GM12878 (cell line): Measurements from ENCODE around the gene ZNF385C. TPM values are rescaled to one million over a fixed set of nuclear protein-coding genes. Genes with fewer than 3 reads are reported as not detected.

Experiments used
- ATAC-seq: fragments of 200-7000 bp; cut with Tn5 transposase; 3 replicates; pipeline ENCODE4 v1.9.1; 2020; ENCODE audit warnings: mild to moderate bottlenecking, moderate library complexity
- BruUV-seq: library from RNA; stranded (reverse); fragments of 400-500 nt; replicated peaks from 2 replicates; lab custom pipeline; 2021; lab: Mats Ljungman, UMichigan
- CTCF ChIA-PET: fragments of 300-600 bp; sonication (Branson Sonifier 250); formaldehyde crosslinking; extraction: SDS; loops from one replicate; lab custom pipeline; 2021; ENCODE audit warnings: inconsistent platforms; lab: Yijun Ruan, JAX
- POLR2A ChIA-PET: fragments of 350-600 bp; formaldehyde crosslinking; extraction: SDS; loops from one replicate; lab custom pipeline; 2021; ENCODE audit warnings: inconsistent platforms; lab: Charles Lee
- RAD21 ChIA-PET: fragments of 300-600 bp; sonication (Branson Sonifier 250); formaldehyde crosslinking; loops from one replicate; lab custom pipeline; 2023; ENCODE audit warnings: antibody characterized with exemption; ENCODE audit not compliant: unreplicated experiment; lab: Charles Lee
- SMC1A ChIA-PET: fragments of 300-600 bp; sonication (Branson Sonifier 250); formaldehyde crosslinking; loops from one replicate; lab custom pipeline; 2023; ENCODE audit not compliant: unreplicated experiment, uncharacterized antibody; lab: Charles Lee
- DNase-seq: peaks from one replicate; pipeline ENCODE4 v3.0.0-alpha.2; 2011; ENCODE audit warnings: low read depth, low spot score
- FAIRE-seq: peaks from 3 replicates; lab custom pipeline; 2011; peaks lifted over from hg19 to GRCh38; lab: Jason Lieb, UNC
- H2AFZ ChIP-seq: 2 replicates; pipeline ENCODE4 v1.6.0; 2011; ENCODE audit warnings: low read depth, low read length, control low read depth; ENCODE audit not compliant: control insufficient read depth
- H3K27ac ChIP-seq: 2 replicates; pipeline ENCODE4 v1.5.1; 2011; ENCODE audit warnings: control low read depth; ENCODE audit not compliant: control insufficient read depth, insufficient read depth
- H3K27me3 ChIP-seq, 2 experiments: replicated peaks in 1 of 2; 2 replicates each; pipeline versions ENCODE4 v1.6.0 to v1.6.1; 2011; ENCODE audit warnings: low read length in 1 of 2; ENCODE audit not compliant: control insufficient read depth in 2 of 2, insufficient read depth in 2 of 2
- H3K36me3 ChIP-seq, 2 experiments: 2 replicates each; pipeline ENCODE4 v1.5.1; 2011; ENCODE audit warnings: low read length in 1 of 2; ENCODE audit not compliant: control insufficient read depth in 2 of 2, insufficient read depth in 2 of 2
- H3K4me1 ChIP-seq: 2 replicates; pipeline ENCODE4 v1.6.1; 2011; ENCODE audit warnings: mild to moderate bottlenecking, low read length, moderate library complexity, mixed read lengths; ENCODE audit not compliant: control insufficient read depth, insufficient read depth
- H3K4me2 ChIP-seq: 2 replicates; pipeline ENCODE4 v1.6.0; 2011; ENCODE audit warnings: control low read depth; ENCODE audit not compliant: control insufficient read depth, insufficient read depth
- H3K4me3 ChIP-seq: fragments of 200-600 bp; sonication (generic); 2 replicates; pipeline ENCODE4 v1.5.1; 2016
- H3K79me2 ChIP-seq: 2 replicates; pipeline ENCODE4 v1.6.0; 2011; ENCODE audit warnings: low read length; ENCODE audit not compliant: control insufficient read depth, insufficient read depth
- H3K9ac ChIP-seq: 2 replicates; pipeline ENCODE4 v1.8.0; 2011; ENCODE audit warnings: low read length, control low read depth, mixed read lengths; ENCODE audit not compliant: control insufficient read depth, insufficient read depth
- H3K9me3 ChIP-seq: replicated peaks from 3 replicates; pipeline ENCODE4 v1.5.1; 2011; ENCODE audit warnings: mild to moderate bottlenecking, low read length; ENCODE audit not compliant: control insufficient read depth, insufficient read depth
- H4K20me1 ChIP-seq: 2 replicates; pipeline ENCODE4 v1.6.0; 2011; ENCODE audit not compliant: control insufficient read depth, insufficient read depth
- E4F1 ChIP-seq: fragments of 450-650 bp; IDR thresholded peaks from 2 replicates; pipeline ENCODE4 v1.6.1; 2018; ENCODE audit warnings: borderline replicate concordance, mild to moderate bottlenecking; ENCODE audit not compliant: partially characterized antibody
- EGR1 ChIP-seq, 2 experiments: IDR thresholded peaks; 1 replicate in 1 of 2; 2 replicates in 1 of 2; pipeline ENCODE4 v1.6.1; 2011 to 2012; ENCODE audit warnings: low read depth in 2 of 2, low read length in 2 of 2, borderline replicate concordance in 1 of 2, mild to moderate bottlenecking in 1 of 2, moderate library complexity in 1 of 2
- ETV6 ChIP-seq, 2 experiments: fragments of 450-650 bp in 1 of 2; IDR thresholded peaks in 1 of 2; conservative IDR thresholded peaks in 1 of 2; 2 replicates each; pipeline ENCODE4 v1.6.1; 2014; ENCODE audit warnings: antibody characterized with exemption in 1 of 2, borderline replicate concordance in 1 of 2, low read depth in 1 of 2, mild to moderate bottlenecking in 1 of 2, moderate library complexity in 1 of 2
- MTA3 ChIP-seq: IDR thresholded peaks from 2 replicates; pipeline ENCODE4 v1.6.1; 2012; ENCODE audit warnings: low read length, inconsistent platforms, borderline replicate concordance
- NKRF ChIP-seq: fragments of 450-650 bp; conservative IDR thresholded peaks from 2 replicates; pipeline ENCODE4 v1.6.1; 2017; ENCODE audit warnings: mild to moderate bottlenecking, moderate library complexity
- ZNF207 ChIP-seq: fragments of 450-650 bp; IDR thresholded peaks from 2 replicates; pipeline ENCODE4 v1.6.1; 2014; ENCODE audit warnings: antibody characterized with exemption, mild to moderate bottlenecking, borderline replicate concordance
- WGBS: methylation state at CpG from one replicate; pipeline ENCODE4 v1.1.6; 2016; ENCODE audit warnings: low lambda C conversion rate; ENCODE audit not compliant: insufficient replicate concordance, insufficient coverage; ENCODE audit errors: missing lambda C conversion rate; 5-methylcytosine and 5-hydroxymethylcytosine counted together
- in situ Hi-C: fragments of 300-500 bp; cut with MboI; formaldehyde crosslinking; loops from 9 replicates; pipeline ENCODE4 v1.14.3; 2018; ENCODE audit warnings: mixed read lengths
- intact Hi-C: fragments of 100-400 bp; cut with micrococcal nuclease; formaldehyde crosslinking; loops from one replicate; pipeline ENCODE4 v1.14.2; 2022; ENCODE audit not compliant: unreplicated experiment
- polyA plus RNA-seq, 11 experiments: library from polyadenylated mRNA; depleted of rRNA in 4 of 11; unstranded in 6 of 11; stranded (reverse) in 5 of 11; fragments of >200 nt; fragmentation: Nextera tagmentation in 4 of 11; fragmentation: Illumina TruSeq in 1 of 11; extraction: Ambion mirVana in 4 of 11; extraction: Trizol in 1 of 11; gene quantifications; 1 replicate in 1 of 11; 2 replicates in 10 of 11; pipeline versions ENCODE4 v1.2.1 to v1.2.3, GENCODE V29; 2011 to 2016; ENCODE audit warnings: inconsistent platforms in 2 of 11, missing spikeins in 2 of 11, low read depth in 1 of 11
- total RNA-seq, 4 experiments: library from RNA; depleted of rRNA in 3 of 4; stranded (reverse); fragments of >200 nt in 3 of 4; fragmentation: Illumina TruSeq in 1 of 4; extraction: Trizol in 1 of 4; gene quantifications; 2 replicates each; pipeline versions ENCODE4 v1.2.1 to v1.2.3, GENCODE V29; 2013 to 2021
- TF ChIP-seq, protein P1 (sequence below): fragments of 450-650 bp; IDR thresholded peaks from 2 replicates; pipeline ENCODE4 v1.6.1; 2017; ENCODE audit warnings: mild to moderate bottlenecking, low read depth, inconsistent platforms; ENCODE audit not compliant: poor library complexity, severe bottlenecking

ZNF385C gene
- total and polyA plus RNA-seq, 10 of the 15 experiments (the other 5 are each of a cell fraction or from before 2014, with no cell fraction given), result 0.06 to 0.20 (median 0.07) TPM; not detected in 5

GRCh38 chr17:42059815-42060214, 38.5 kb downstream of the ZNF385C start:
- no peak for FAIRE-seq
- no peak overlapping the region for H3K4me3 ChIP-seq
- peaks cover 11% of the 10 kb centered on the region for H3K4me1 ChIP-seq
- H3K27me3 ChIP-seq, result no peaks in the 10 kb centered on the region
- 33% methylated on average over 4 of the region's 4 CpGs for WGBS
- no peaks in the 10 kb centered on the region for H3K36me3 ChIP-seq
- RAD21 ChIA-PET, result no interaction called here
- SMC1A ChIA-PET, result no interaction called here
- POLR2A ChIA-PET, result interaction anchor here (1.2 kb wide), 1 partner anchor 12 kb away, joined by 3 read pairs; no protein-coding TSS in a partner anchor
- no peak overlapping the region; the same call in 1 of the 2 replicates for H2AFZ ChIP-seq
- intact Hi-C loops (loop anchor here (5.0 kb wide), 1 partner anchor 33 kb away; no protein-coding TSS in a partner anchor), in situ Hi-C loops (no loop called here)
- no peak for ATAC-seq
- H3K9me3 ChIP-seq, result peaks cover 8% of the 10 kb centered on the region; the same call in 2 of the 3 replicates
- BruUV-seq, result no TSS peak
- no peak overlapping the region for H3K27ac ChIP-seq
- DNase-seq, result no peak
- TF ChIP-seq EGR1 (IDR thresholded peaks at IDR 0.05; ENCODE audit: borderline replicate concordance in 1 of 2, low read depth in 2 of 2, low read length in 2 of 2) (no peak), ETV6 (conservative IDR thresholded peaks at IDR 0.05 in 1 of 2, IDR thresholded peaks at IDR 0.05 in 1 of 2; ENCODE audit: borderline replicate concordance in 1 of 2, low read depth in 1 of 2) (no peak), ZNF207 (no peak)
- no peaks in the 10 kb centered on the region for H3K79me2 ChIP-seq
- H3K9ac ChIP-seq, result no peak overlapping the region
- CTCF ChIA-PET, result no interaction called here
- no peak overlapping the region for H3K4me2 ChIP-seq
- no peaks in the 10 kb centered on the region for H4K20me1 ChIP-seq

DNA sequence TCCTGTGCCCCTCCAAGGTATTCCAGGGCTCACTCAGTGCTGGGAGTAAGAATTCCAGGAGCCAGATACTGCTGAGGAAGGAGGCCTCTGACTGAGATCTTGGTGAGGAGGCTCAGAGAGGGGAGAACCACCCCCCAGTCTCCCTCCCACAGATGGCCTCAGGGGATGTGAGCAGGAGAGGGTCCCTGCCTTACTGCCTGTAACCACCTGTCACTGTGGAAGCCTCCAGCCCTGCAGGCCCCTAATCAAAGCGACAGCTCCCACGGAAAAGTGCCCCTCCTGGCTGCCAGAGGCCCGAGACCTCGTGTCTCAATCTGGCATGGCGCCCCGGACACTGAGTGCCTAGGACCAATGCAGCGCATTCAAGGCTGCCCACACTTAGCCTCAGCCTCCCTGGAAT, 40.2 kb downstream of the ZNF385C start:
- in situ Hi-C loops, result no loop called here
- ChIA-PET RAD21 (no interaction called here), CTCF (interaction anchor here (1.7 kb wide), 1 partner anchor 9 kb away, joined by 7 read pairs; no protein-coding TSS in a partner anchor), SMC1A (no interaction called here), POLR2A (no interaction called here)
- H3K9ac ChIP-seq, result no peak overlapping the region
- H3K27ac ChIP-seq, result no peak overlapping the region
- no peak for FAIRE-seq
- ATAC-seq, result no peak
- no peaks in the 10 kb centered on the region for H3K4me1 ChIP-seq
- no peaks in the 10 kb centered on the region for H4K20me1 ChIP-seq
- H3K4me2 ChIP-seq, result no peak overlapping the region
- H3K27me3 ChIP-seq, result peaks cover 0 to 2% of the 10 kb centered on the region in 2 experiments; a peak in 2 of 4 replicates
- H2AFZ ChIP-seq, result no peak overlapping the region
- no TSS peak for BruUV-seq
- WGBS, result 28% methylated on average over 7 of the region's 7 CpGs
- no peak overlapping the region for H3K4me3 ChIP-seq
- intact Hi-C loops, result no loop called here
- H3K79me2 ChIP-seq, result no peaks in the 10 kb centered on the region
- H3K9me3 ChIP-seq, result peaks cover 8% of the 10 kb centered on the region; the same call in 2 of the 3 replicates
- no peak for DNase-seq
- H3K36me3 ChIP-seq, result no peaks in the 10 kb centered on the region
- no peak for TF ChIP-seq NKRF
- TF ChIP-seq E4F1, result no peak
- TF ChIP-seq, protein P1, sequence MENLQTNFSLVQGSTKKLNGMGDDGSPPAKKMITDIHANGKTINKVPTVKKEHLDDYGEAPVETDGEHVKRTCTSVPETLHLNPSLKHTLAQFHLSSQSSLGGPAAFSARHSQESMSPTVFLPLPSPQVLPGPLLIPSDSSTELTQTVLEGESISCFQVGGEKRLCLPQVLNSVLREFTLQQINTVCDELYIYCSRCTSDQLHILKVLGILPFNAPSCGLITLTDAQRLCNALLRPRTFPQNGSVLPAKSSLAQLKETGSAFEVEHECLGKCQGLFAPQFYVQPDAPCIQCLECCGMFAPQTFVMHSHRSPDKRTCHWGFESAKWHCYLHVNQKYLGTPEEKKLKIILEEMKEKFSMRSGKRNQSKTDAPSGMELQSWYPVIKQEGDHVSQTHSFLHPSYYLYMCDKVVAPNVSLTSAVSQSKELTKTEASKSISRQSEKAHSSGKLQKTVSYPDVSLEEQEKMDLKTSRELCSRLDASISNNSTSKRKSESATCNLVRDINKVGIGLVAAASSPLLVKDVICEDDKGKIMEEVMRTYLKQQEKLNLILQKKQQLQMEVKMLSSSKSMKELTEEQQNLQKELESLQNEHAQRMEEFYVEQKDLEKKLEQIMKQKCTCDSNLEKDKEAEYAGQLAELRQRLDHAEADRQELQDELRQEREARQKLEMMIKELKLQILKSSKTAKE, result no peak
- TF ChIP-seq MTA3, result no peak
